ENCODE results near the gene INO80E. TPM values are rescaled to one million over a fixed set of nuclear protein-coding genes. Genes with fewer than 3 reads are reported as not detected.
A peak's percentile ranks its signal among the peaks of the same experiment; 100 is the strongest.

Gene INO80E
- total RNA-seq, 1 experiment from 2014 or later: 104 TPM

GRCh38 chr16:30030841-30031413 is 34.9 kb downstream of the INO80E start, which contains the start of gene TLCD3B:
Gene TLCD3B (minus strand): TSS chr16:30031271. CDS start chr16:30030527, 744 bp downstream.
- POLR2A ChIA-PET: no interaction called here
- in situ Hi-C loops (cut with HindIII; ENCODE audit: low pct_unique_long_range_greater_than_20kb, low sequenced_read_pairs) (no loop called here), intact Hi-C loops (cut with micrococcal nuclease; ENCODE audit: unreplicated experiment) (no loop called here)
- Histone ChIP-seq H3K36me3 (ENCODE audit: control insufficient read depth, insufficient read depth, low read length) (no peaks in the 10 kb centered on the region), H3K27me3 (ENCODE audit: control insufficient read depth, insufficient read depth, low read length) (no peaks in the 10 kb centered on the region), H3K4me3 (ENCODE audit: low read depth in 2 of 2, low read length in 2 of 2) (peak within 1 kb of the TSS; percentile 25 to 34; a peak in 3 of 4 replicates), H3K4me1 (ENCODE audit: control insufficient read depth, insufficient read depth, low read length) (peaks cover 9% of the 10 kb centered on the region), H3K9me3 (ENCODE audit: control insufficient read depth, insufficient read depth, low read depth, low read length) (no peaks in the 10 kb centered on the region), H3K27ac (ENCODE audit: low read length) (no peak within 1 kb of the TSS)
- DNase-seq (ENCODE audit: low read depth, low spot score): no peak
- peak; percentile 44 for ATAC-seq
- no TSS peak for BruUV-seq (replicated peaks)
- TF ChIP-seq REST (IDR thresholded peaks at IDR 0.05; ENCODE audit: insufficient read depth in 1 of 2, low read depth in 2 of 2, low read length in 1 of 2) (no peak), POLR2AphosphoS5 (IDR thresholded peaks at IDR 0.05; ENCODE audit: low read depth, low read length) (no peak)
- CTCF ChIA-PET: interaction anchor here (0.5 to 1.3 kb wide), 7 partner anchors 22 to 473 kb away, joined by 3 to 13 read pairs (median 6); no protein-coding TSS in a partner anchor

GRCh38 chr16:30031477-30031918 is 35.5 kb downstream of the INO80E start:
- no TSS peak for BruUV-seq (replicated peaks)

More at GRCh38 chr16:30031477-30031918, 35.5 kb downstream of the INO80E start:
- CTCF ChIA-PET: interaction anchor here (0.5 to 1.3 kb wide), 8 partner anchors 12 to 474 kb away, joined by 3 to 9 read pairs (median 4); no protein-coding TSS in a partner anchor
- Histone ChIP-seq H3K4me1 (ENCODE audit: control insufficient read depth, insufficient read depth, low read length) (peaks cover 9% of the 10 kb centered on the region), H3K36me3 (ENCODE audit: control insufficient read depth, insufficient read depth, low read length) (no peaks in the 10 kb centered on the region), H3K9me3 (ENCODE audit: control insufficient read depth, insufficient read depth, low read depth, low read length) (no peaks in the 10 kb centered on the region), H3K4me3 (ENCODE audit: low read depth in 2 of 2, low read length in 2 of 2) (peak overlapping the region; percentile 25 to 34; a peak in 3 of 4 replicates), H3K27ac (ENCODE audit: low read length) (no peak overlapping the region), H3K27me3 (ENCODE audit: control insufficient read depth, insufficient read depth, low read length) (no peaks in the 10 kb centered on the region)
- DNase-seq (ENCODE audit: low read depth, low spot score) (no peak), ATAC-seq (peak; percentile 36; the same call in 1 of the 2 replicates)
- TF ChIP-seq REST (IDR thresholded peaks at IDR 0.05; ENCODE audit: insufficient read depth in 1 of 2, low read depth in 2 of 2, low read length in 1 of 2) (no peak), SIN3A (IDR thresholded peaks at IDR 0.05; ENCODE audit: borderline replicate concordance, insufficient read depth, low read depth, low read length) (no peak), CTCF (IDR thresholded peaks at IDR 0.05) (no peak), TCF7L2 (IDR thresholded peaks at IDR 0.05; ENCODE audit: low read depth, low read length) (no peak), POLR2AphosphoS5 (IDR thresholded peaks at IDR 0.05; ENCODE audit: low read depth, low read length) (no peak)
- intact Hi-C loops (cut with micrococcal nuclease; ENCODE audit: unreplicated experiment): no loop called here
- POLR2A ChIA-PET: no interaction called here
- in situ Hi-C loops (cut with HindIII; ENCODE audit: low pct_unique_long_range_greater_than_20kb, low sequenced_read_pairs): no loop called here
